ENCODE results near the gene ACP7.
"Not testable (repeated sequence)": the region's sequence is repeated elsewhere in the genome, so short reads cannot be mapped to it uniquely, and the experiment has no call there.

The ACP7 gene

GRCh38 chr19:39078436-39079200 lies 5.5 kb upstream of the ACP7 start:
- no peak for DNase-seq (ENCODE audit: low spot score)

GRCh38 chr19:39080431-39080830 lies 3.7 kb upstream of the ACP7 start:
- DNase-seq (ENCODE audit: low spot score), result no peak

GRCh38 chr19:39082167-39082566 lies 2.0 kb upstream of the ACP7 start:
- no peak for DNase-seq (ENCODE audit: low spot score)

GRCh38 chr19:39082745-39083598 lies 1.2 kb upstream of the ACP7 start:
- no peak for DNase-seq (ENCODE audit: low spot score)

- no peak for DNase-seq (ENCODE audit: low spot score)
Observed at GRCh38 chr19:39083599-39083982, 577 bp upstream of the ACP7 start.

- DNase-seq (ENCODE audit: low spot score), result no peak
Observed at GRCh38 chr19:39084732-39085080, 538 bp downstream of the ACP7 start.

GRCh38 chr19:39085392-39085791 lies 1.2 kb downstream of the ACP7 start:
- DNase-seq (ENCODE audit: low spot score), result no peak

GRCh38 chr19:39086386-39086785 lies 2.2 kb downstream of the ACP7 start:
- no peak for DNase-seq (ENCODE audit: low spot score)

- no peak for DNase-seq (ENCODE audit: low spot score)
Observed at GRCh38 chr19:39087907-39088686, 3.9 kb downstream of the ACP7 start.

GRCh38 chr19:39090016-39090415 lies 5.8 kb downstream of the ACP7 start:
- DNase-seq (ENCODE audit: low spot score), result not testable (repeated sequence)

- DNase-seq (ENCODE audit: low spot score), result no peak
Observed at GRCh38 chr19:39090881-39091280, 6.7 kb downstream of the ACP7 start.

GRCh38 chr19:39095799-39096540 lies 11.8 kb downstream of the ACP7 start:
- not testable (repeated sequence) for DNase-seq (ENCODE audit: low spot score)

GRCh38 chr19:39097299-39097698 lies 13.1 kb downstream of the ACP7 start:
- no peak for DNase-seq (ENCODE audit: low spot score)

GRCh38 chr19:39097721-39098120 lies 13.6 kb downstream of the ACP7 start:
- DNase-seq (ENCODE audit: low spot score), result no peak

GRCh38 chr19:39098365-39099269 lies 14.4 kb downstream of the ACP7 start:
- DNase-seq (ENCODE audit: low spot score), result no peak

- DNase-seq (ENCODE audit: low spot score), result no peak
Observed at GRCh38 chr19:39099341-39099740, 15.2 kb downstream of the ACP7 start.

GRCh38 chr19:39100500-39101166 lies 16.5 kb downstream of the ACP7 start:
- DNase-seq (ENCODE audit: low spot score), result no peak

GRCh38 chr19:39103151-39103550 lies 19.0 kb downstream of the ACP7 start:
- DNase-seq (ENCODE audit: low spot score), result no peak

GRCh38 chr19:39104186-39104596 lies 20.0 kb downstream of the ACP7 start:
- DNase-seq (ENCODE audit: low spot score), result no peak

- DNase-seq (ENCODE audit: low spot score), result no peak
Observed at GRCh38 chr19:39106194-39106593, 22.0 kb downstream of the ACP7 start.
